ENCODE measurements around the gene CD164L2.
A peak's percentile ranks its signal among the peaks of the same experiment; 100 is the strongest.
"Not testable (repeated sequence)": the region's sequence is repeated elsewhere in the genome, so short reads cannot be mapped to it uniquely, and the experiment has no call there.

CD164L2 gene

DNA sequence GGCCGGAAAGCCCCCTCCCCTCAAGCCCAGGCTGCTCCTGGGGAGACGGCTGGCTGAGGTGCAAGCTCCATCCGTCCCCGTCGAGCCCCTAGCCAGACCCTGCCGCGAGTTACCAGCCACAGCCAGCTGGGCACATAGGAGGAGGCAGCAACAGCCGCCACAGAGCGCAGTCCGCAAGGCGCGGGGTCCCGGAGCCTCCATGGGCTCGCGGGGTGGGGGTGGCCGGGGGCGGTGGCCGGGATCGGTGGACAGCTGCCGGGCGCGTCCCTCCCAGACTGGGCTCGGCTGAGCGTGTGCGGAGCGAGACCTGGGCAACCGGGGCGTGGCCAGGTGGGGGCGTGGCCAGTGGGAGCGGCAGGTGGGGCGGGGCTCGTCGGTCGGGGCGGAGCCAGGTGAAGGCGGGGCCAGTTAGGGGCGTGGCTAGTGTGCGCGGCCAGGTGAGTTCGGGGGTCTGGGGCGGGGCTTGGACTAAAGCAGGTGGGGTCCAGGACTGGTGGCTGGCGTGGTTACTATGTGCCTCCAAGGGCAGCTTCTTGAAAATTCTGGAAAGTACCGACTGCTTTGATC lies at the start of gene CD164L2:
Gene CD164L2, minus strand, starts transcription at position 295 of the 567 bp plus-strand sequence. Its CDS starts 94 bp downstream, at position 201.
- DNase-seq: peak; percentile 66
- H3K27ac Mint-ChIP-seq: no peak within 1 kb of the TSS
- no peaks in the 10 kb centered on the region for H3K36me3 Mint-ChIP-seq (ENCODE audit: low read depth)
- no peaks in the 10 kb centered on the region for H3K27me3 Mint-ChIP-seq
- no peaks in the 10 kb centered on the region for H3K9me3 Mint-ChIP-seq
- no peaks in the 10 kb centered on the region for H3K4me1 Mint-ChIP-seq (ENCODE audit: low read depth)
- no peak within 1 kb of the TSS for H3K4me3 Mint-ChIP-seq

DNA sequence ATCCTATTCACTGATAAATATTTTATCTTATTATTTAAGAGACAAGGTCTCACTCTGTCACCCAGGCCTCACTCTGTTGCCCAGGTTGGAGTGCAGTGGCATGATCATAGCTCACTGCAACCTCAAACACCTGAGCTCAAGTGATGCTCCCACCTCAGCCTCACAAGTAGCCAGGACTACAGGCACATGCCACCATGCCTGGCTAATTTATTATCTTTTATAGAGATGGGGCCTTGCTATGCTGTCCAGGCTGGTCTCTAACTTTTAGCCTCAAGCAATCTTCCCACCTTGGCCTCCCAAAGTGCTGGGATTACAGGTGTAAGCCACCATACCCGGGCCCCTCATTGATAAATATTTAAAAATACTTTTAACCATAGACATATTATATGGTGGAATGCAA lies 49.6 kb upstream of the CD164L2 start:
- not testable (repeated sequence) for DNase-seq, H3K27me3 Mint-ChIP-seq, H3K27ac Mint-ChIP-seq, H3K9me3 Mint-ChIP-seq, H3K4me3 Mint-ChIP-seq
- peaks cover 91% of the 10 kb centered on the region for H3K4me1 Mint-ChIP-seq (ENCODE audit: low read depth)
- H3K36me3 Mint-ChIP-seq (ENCODE audit: low read depth): peaks cover 31% of the 10 kb centered on the region

DNA sequence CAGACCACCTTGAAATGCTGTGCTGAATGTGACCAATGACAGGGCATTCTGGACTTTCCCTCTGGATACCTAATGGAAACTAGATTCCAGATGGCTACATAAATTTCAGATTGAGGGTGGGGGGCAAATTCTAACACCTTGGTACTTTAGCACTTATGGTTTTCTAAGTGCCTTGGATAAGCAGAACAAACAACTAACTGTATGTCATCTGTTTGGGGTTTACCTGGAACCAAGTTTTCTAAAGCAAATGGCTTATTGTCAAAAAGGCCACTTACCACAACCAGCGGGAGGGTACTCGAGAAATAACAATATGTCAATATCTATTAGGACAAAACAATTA lies 48.4 kb upstream of the CD164L2 start:
- no peak for DNase-seq
- H3K36me3 Mint-ChIP-seq (ENCODE audit: low read depth): peaks cover 40% of the 10 kb centered on the region
- peaks cover 91% of the 10 kb centered on the region for H3K4me1 Mint-ChIP-seq (ENCODE audit: low read depth)
- no peak overlapping the region for H3K4me3 Mint-ChIP-seq
- H3K27me3 Mint-ChIP-seq: no peaks in the 10 kb centered on the region
- peak overlapping the region; percentile 93 for H3K27ac Mint-ChIP-seq
- no peaks in the 10 kb centered on the region for H3K9me3 Mint-ChIP-seq

DNA sequence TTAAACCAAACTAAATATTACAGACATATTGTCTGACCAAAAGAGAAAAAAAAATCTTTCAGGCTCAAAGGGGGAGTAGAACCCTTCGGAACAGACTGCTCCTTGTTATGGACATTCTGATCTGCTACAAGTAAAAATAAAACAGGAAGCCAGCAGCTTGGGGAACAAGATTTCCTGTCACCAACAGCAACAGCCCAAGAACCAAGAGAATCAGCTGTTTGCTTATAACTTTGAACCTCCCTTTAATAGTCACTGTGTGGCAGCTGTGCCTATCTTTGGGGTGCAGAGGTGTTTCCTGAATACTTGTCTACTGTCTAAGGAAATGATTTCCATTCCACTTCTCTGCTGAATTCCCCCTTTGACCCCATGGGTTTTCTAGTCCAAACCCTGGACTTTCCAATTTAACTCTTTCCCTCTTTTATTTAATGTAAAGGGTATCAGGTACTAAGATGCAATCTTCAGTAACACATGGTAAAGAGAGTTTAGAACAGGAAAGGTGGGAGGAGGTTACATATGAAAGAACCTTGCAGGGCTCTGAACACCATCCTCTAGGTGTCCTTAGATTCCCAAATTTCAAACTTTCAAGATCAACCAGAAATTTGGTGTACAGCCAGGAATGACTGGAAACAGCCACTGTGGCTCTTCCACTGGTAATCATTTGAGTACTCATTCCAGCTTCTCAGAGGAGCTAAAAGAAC lies 47.9 kb upstream of the CD164L2 start:
- peak overlapping the region; percentile 21 for H3K4me3 Mint-ChIP-seq

DNA sequence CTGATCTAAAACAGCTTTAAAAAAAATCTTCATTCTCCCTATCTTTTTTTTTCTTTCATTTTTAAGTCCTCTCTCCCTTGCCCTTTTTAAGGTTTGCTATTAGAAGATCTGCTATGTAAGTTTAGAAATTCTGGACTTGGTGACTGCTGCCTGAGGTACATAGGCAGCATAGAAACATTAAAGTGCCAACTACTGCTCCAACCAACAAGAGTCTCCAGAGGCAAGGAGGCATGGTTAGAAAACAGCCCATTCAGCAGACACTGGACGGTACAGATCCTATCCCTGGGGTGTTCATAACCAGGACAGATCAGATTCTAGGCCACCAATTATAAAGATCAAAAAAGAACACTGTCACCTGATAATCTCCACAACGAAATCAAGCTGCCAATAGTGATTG lies 45.9 kb upstream of the CD164L2 start:
- Mint-ChIP-seq H3K36me3 (ENCODE audit: low read depth) (peaks cover 45% of the 10 kb centered on the region), H3K27me3 (no peaks in the 10 kb centered on the region), H3K4me3 (peak overlapping the region; percentile 73), H3K4me1 (ENCODE audit: low read depth) (peaks cover 81% of the 10 kb centered on the region), H3K9me3 (no peaks in the 10 kb centered on the region), H3K27ac (peak overlapping the region; percentile 93)
- no peak for DNase-seq

More for the DNA sequence above, 47.9 kb upstream of the CD164L2 start:
- Mint-ChIP-seq H3K27ac (peak overlapping the region; percentile 93), H3K36me3 (ENCODE audit: low read depth) (peaks cover 40% of the 10 kb centered on the region), H3K4me1 (ENCODE audit: low read depth) (peaks cover 88% of the 10 kb centered on the region), H3K27me3 (no peaks in the 10 kb centered on the region), H3K9me3 (no peaks in the 10 kb centered on the region)
- no peak for DNase-seq

DNA sequence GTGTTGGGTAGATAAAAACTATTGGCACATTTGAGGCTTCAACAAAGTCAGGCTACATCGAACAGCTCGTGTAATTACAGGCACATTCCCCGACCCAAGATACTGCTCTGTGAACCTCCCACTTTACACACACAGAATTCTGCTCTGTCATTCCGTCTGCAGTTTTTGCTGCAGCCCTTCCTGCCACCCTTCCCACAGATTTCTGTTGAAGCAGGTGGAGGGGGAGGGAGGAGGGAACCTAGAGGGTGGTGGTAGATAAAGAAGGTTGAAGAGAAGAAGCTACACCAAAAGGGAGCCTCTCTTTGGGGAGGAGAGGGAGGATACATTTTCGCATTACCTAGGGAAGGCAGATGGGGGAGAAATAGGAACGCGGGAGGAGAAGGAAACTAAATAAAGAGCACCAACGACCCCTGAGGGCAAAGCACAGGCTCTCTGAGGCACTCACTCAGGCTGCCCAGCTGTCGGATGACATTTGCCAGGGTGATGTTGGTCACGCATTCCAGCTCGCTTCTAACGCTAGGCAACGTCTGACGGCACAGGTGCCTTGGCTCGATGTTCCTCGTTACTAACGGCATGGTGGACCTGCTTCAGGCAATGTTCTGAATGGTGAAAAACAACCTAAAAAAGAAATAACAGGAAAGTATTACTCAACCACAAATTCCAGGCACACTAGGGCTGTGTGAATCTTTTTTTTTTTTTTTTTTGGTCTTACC lies 45.3 kb upstream of the CD164L2 start:
- Mint-ChIP-seq H3K36me3 (ENCODE audit: low read depth) (peaks cover 48% of the 10 kb centered on the region), H3K27ac (peak overlapping the region; percentile 93), H3K4me1 (ENCODE audit: low read depth) (peaks cover 81% of the 10 kb centered on the region), H3K9me3 (no peaks in the 10 kb centered on the region), H3K27me3 (no peaks in the 10 kb centered on the region), H3K4me3 (peak overlapping the region; percentile 73)
- peak; percentile 57 for DNase-seq

DNA sequence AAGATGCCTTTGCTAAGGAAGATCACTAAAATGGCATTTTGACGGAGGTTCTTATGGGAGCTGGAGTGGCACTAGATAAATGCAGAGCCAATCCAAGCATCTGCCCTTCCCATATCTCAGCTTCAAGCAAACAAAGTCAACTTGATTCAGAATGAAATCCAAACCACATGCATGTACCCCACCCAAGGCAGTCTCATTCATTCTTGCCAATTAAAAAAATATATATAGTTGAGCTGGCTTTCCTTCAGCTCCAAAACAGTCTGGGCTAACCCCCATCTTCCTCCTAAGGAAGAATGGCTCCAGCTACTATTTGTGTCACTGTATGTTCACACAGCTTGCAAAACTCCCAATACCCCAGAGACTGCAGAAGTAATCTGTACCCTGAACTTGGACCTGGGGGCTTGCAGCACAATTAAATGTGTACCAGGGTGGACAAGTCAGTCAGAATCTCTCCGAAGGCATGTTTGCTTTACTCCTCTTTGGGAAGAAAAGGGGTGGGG lies 44.7 kb upstream of the CD164L2 start:
- H3K9me3 Mint-ChIP-seq: no peaks in the 10 kb centered on the region
- no peaks in the 10 kb centered on the region for H3K27me3 Mint-ChIP-seq
- peaks cover 77% of the 10 kb centered on the region for H3K4me1 Mint-ChIP-seq (ENCODE audit: low read depth)
- H3K36me3 Mint-ChIP-seq (ENCODE audit: low read depth): peaks cover 48% of the 10 kb centered on the region
- H3K27ac Mint-ChIP-seq: peak overlapping the region; percentile 93
- DNase-seq: no peak
- peak overlapping the region; percentile 73 for H3K4me3 Mint-ChIP-seq

DNA sequence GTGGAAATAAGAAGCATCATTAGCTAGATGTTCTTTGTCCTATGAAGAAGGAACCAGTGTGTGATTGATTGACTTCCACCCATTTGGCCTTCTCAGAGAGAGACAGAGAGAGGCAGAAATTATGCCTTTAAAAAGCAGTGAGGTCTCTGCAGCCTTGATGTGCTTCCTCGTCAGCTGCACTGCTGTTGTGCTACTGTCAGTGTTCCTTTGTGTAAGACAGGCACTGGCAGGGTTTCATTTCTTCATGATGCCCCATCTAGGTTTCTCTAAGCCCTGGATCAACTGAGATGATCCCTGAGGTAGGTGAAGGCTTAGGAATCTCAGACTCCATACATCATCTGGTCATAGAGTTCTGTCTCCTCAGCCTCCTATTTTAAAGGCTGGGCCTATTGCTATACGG lies 44.2 kb upstream of the CD164L2 start:
- Mint-ChIP-seq H3K4me3 (peak overlapping the region; percentile 19), H3K9me3 (no peaks in the 10 kb centered on the region), H3K27me3 (no peaks in the 10 kb centered on the region), H3K36me3 (ENCODE audit: low read depth) (peaks cover 50% of the 10 kb centered on the region), H3K4me1 (ENCODE audit: low read depth) (peaks cover 78% of the 10 kb centered on the region), H3K27ac (peak overlapping the region; percentile 93)
- no peak for DNase-seq

DNA sequence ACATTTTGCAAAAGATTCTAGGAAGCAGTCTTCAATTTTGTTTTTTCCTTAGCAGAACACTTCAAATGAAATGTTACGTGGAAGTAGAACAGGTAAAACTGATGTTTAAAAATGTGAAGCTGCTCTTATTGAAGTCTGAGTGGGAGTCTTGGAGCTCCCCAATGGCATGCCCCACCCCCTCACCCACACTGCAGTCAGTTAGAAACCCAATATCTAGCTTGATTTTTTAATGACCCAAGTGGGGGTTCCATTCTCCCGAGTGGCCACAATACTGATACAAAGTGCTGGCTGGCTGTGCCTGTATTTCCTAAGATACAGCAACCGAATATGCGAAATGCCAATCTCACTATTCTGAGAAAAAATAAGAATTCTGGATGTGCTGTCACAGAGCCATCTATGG lies 40.6 kb upstream of the CD164L2 start:
- Mint-ChIP-seq H3K27ac (peak overlapping the region; percentile 50), H3K36me3 (ENCODE audit: low read depth) (peaks cover 60% of the 10 kb centered on the region), H3K4me3 (no peak overlapping the region), H3K4me1 (ENCODE audit: low read depth) (peaks cover 72% of the 10 kb centered on the region), H3K9me3 (no peaks in the 10 kb centered on the region), H3K27me3 (no peaks in the 10 kb centered on the region)
- no peak for DNase-seq

DNA sequence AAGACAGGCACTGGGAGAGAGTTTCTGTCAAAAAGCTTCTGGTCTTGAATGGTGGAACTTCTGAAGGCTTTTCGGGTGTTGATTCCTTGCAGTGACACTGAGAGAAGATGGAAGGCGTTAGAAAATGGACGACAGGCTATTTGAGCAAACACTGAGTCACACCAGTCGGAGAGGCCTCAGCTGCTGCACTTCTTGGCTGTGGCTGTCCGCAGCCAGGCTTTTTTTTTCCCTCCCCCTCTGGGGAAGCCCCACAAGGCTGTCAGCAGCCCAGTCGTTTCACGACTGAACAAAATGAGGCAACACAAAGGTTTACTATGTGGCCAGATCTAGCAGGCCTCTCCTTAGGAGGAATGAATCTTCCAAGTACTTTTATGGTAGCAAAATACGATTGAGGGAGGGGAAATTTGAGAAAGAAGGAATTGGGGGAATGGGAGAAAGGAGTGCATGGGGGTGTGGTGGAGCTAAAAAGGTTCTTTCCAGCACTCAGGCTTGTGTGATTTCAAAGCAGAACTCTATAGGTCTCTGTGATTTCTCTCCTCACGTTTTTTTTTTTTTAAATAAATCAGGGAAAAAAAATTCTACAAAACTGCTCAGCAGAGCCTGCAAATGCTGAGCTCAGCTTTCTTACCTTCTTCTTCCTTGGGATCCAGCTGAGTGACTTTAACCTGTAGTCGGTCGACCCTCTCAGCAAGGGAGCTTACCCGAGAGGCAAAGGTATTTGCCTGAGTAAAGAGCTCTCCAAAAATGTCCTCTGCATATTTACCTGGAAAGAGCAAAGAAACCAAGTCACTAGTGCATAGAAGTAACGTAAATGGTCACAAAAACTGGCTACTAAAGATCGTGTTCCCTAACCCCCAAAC lies 35.4 kb upstream of the CD164L2 start:
- Mint-ChIP-seq H3K9me3 (no peaks in the 10 kb centered on the region), H3K36me3 (ENCODE audit: low read depth) (peaks cover 72% of the 10 kb centered on the region), H3K4me3 (peak overlapping the region; percentile 18), H3K27me3 (no peaks in the 10 kb centered on the region), H3K4me1 (ENCODE audit: low read depth) (peaks cover 61% of the 10 kb centered on the region), H3K27ac (peak overlapping the region; percentile 89)
- DNase-seq: peak; percentile 64

DNA sequence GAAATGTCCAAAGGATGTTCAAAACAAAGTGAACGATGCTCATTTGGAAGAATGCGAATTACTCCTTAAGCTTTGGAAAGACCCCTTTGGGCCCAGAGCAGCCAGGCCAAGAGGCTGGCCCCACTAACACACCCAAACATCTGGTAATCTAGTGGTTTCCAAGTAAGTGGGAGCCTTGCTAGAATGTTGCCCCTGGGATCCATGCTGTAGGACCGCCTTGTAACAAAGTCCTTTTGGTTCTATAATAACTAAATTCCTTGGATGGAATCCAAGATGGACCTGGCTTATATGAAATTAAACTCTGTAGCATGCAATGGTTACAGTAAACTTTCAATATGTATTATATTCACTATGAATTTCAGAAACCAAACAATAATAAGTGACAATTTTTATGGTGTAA lies 34.6 kb upstream of the CD164L2 start:
- no peak for DNase-seq
- peaks cover 80% of the 10 kb centered on the region for H3K36me3 Mint-ChIP-seq (ENCODE audit: low read depth)
- no peaks in the 10 kb centered on the region for H3K9me3 Mint-ChIP-seq
- H3K27me3 Mint-ChIP-seq: no peaks in the 10 kb centered on the region
- no peak overlapping the region for H3K4me3 Mint-ChIP-seq
- H3K27ac Mint-ChIP-seq: peak overlapping the region; percentile 89
- H3K4me1 Mint-ChIP-seq (ENCODE audit: low read depth): peaks cover 58% of the 10 kb centered on the region

DNA sequence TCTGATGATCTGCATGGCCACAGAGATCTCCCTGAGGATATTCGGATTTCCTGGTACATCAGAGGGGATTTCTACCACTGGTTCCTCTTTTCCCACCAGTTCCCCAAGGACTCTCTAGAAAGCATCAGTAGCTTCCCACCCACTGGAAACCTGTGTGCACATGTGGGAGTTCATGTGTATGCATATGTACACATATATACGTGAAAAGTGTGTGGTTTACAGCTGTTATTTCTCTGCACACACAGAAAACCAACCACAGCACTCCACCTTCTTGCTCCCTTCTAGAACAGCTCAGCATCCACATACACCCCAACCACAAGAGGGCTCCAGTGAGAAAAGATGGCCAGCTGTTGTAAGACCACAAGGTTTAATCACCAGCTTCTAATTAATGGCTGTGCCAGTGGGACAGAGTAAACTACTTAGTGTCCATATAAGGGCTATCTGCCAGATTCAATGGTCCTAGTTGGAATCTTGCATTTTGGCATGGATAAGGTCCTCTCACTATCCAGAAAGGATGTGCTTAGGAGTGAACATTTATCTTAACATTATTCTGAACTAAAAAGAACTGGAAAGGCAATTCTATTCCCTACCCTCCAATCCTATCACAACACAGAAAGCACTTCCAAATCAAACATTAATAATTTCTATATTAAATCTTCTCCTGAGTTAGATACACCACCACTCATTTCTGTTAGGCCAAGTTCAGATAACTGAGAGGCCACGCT lies 33.4 kb upstream of the CD164L2 start:
- H3K4me3 Mint-ChIP-seq: no peak overlapping the region
- H3K27ac Mint-ChIP-seq: peak overlapping the region; percentile 89
- DNase-seq: no peak
- H3K27me3 Mint-ChIP-seq: no peaks in the 10 kb centered on the region
- H3K36me3 Mint-ChIP-seq (ENCODE audit: low read depth): peaks cover 83% of the 10 kb centered on the region
- peaks cover 51% of the 10 kb centered on the region for H3K4me1 Mint-ChIP-seq (ENCODE audit: low read depth)
- H3K9me3 Mint-ChIP-seq: no peaks in the 10 kb centered on the region

DNA sequence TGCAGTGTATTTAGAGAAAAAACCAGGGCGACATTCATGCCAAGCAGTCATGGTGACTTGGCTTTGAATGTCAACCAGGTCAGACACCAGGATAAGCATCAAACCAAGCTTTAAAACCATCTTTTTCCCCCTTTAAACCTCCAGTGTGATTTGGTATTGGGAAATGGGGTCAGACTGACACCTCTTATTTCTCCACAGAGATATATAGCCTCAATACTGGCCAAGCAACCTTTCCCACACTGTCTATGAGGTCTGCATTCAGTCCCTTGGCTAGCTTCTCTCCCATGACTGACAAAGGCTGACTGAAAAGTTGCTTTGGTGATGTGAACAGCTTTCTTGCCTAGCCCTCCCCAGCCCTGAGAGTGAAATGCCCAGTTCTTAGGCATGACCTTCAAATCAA lies 31.0 kb upstream of the CD164L2 start:
- Mint-ChIP-seq H3K9me3 (no peaks in the 10 kb centered on the region), H3K27ac (peak overlapping the region; percentile 49), H3K4me1 (ENCODE audit: low read depth) (peaks cover 33% of the 10 kb centered on the region), H3K36me3 (ENCODE audit: low read depth) (peaks cover 95% of the 10 kb centered on the region), H3K4me3 (no peak overlapping the region), H3K27me3 (no peaks in the 10 kb centered on the region)
- DNase-seq: no peak

DNA sequence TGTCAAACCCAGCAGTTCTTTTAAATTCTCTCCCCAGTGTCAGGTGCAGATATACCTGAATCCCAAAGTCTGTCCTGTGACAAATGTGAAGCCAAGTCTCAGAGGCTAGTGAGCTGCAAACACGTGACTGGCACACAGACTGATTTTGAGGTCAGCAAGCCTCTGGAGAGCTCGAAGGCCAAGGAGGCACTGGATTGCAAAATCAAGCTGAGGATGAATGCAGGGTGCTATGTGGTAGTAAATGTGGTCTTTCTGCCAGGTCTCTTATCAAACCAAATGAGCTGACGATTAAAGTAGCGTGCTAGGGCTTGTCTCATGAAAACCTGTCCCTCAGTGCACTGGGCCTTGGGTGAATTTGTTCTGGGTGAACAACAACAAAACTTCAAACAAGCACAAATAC lies 29.9 kb upstream of the CD164L2 start:
- Mint-ChIP-seq H3K9me3 (no peaks in the 10 kb centered on the region), H3K27me3 (no peaks in the 10 kb centered on the region), H3K27ac (peak overlapping the region; percentile 45), H3K4me1 (ENCODE audit: low read depth) (peaks cover 22% of the 10 kb centered on the region), H3K4me3 (no peak overlapping the region), H3K36me3 (ENCODE audit: low read depth) (peaks cover 93% of the 10 kb centered on the region)
- DNase-seq: no peak
